AG09319 (cell line): ENCODE measurements around the gene EIF3I.

Experiments
- DNase-seq: peaks from one replicate; pipeline ENCODE4 v3.0.0-alpha.2; 2010; ENCODE audit warnings: low read depth; ENCODE audit errors: extremely low read depth
- TF ChIP-seq, protein P1 (sequence below): IDR thresholded peaks from 2 replicates; pipeline ENCODE4 v1.5.1; 2011; ENCODE audit warnings: low read depth, mild to moderate bottlenecking, inconsistent platforms, low read length, moderate library complexity

EIF3I gene

DNA sequence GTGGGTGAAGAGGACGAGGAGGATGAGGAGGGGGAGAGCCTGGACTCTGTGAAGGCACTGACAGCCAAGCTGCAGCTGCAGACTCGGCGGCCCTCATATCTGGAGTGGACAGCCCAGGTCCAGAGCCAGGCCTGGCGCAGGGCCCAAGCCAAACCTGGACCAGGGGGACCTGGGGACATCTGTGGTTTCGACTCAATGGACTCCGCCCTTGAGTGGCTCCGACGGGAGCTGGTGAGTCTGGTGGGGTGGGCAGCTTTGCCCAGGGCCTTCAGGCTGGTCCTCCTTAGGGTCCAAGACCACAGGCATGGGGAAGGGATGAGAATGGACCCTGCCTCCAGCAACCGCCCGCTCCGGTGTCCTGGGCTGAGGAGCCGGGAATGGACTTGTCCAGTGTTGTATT is 25.2 kb downstream of the EIF3I start:
- DNase-seq, result no peak
- TF ChIP-seq, protein P1, sequence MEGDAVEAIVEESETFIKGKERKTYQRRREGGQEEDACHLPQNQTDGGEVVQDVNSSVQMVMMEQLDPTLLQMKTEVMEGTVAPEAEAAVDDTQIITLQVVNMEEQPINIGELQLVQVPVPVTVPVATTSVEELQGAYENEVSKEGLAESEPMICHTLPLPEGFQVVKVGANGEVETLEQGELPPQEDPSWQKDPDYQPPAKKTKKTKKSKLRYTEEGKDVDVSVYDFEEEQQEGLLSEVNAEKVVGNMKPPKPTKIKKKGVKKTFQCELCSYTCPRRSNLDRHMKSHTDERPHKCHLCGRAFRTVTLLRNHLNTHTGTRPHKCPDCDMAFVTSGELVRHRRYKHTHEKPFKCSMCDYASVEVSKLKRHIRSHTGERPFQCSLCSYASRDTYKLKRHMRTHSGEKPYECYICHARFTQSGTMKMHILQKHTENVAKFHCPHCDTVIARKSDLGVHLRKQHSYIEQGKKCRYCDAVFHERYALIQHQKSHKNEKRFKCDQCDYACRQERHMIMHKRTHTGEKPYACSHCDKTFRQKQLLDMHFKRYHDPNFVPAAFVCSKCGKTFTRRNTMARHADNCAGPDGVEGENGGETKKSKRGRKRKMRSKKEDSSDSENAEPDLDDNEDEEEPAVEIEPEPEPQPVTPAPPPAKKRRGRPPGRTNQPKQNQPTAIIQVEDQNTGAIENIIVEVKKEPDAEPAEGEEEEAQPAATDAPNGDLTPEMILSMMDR, result no peak

DNA sequence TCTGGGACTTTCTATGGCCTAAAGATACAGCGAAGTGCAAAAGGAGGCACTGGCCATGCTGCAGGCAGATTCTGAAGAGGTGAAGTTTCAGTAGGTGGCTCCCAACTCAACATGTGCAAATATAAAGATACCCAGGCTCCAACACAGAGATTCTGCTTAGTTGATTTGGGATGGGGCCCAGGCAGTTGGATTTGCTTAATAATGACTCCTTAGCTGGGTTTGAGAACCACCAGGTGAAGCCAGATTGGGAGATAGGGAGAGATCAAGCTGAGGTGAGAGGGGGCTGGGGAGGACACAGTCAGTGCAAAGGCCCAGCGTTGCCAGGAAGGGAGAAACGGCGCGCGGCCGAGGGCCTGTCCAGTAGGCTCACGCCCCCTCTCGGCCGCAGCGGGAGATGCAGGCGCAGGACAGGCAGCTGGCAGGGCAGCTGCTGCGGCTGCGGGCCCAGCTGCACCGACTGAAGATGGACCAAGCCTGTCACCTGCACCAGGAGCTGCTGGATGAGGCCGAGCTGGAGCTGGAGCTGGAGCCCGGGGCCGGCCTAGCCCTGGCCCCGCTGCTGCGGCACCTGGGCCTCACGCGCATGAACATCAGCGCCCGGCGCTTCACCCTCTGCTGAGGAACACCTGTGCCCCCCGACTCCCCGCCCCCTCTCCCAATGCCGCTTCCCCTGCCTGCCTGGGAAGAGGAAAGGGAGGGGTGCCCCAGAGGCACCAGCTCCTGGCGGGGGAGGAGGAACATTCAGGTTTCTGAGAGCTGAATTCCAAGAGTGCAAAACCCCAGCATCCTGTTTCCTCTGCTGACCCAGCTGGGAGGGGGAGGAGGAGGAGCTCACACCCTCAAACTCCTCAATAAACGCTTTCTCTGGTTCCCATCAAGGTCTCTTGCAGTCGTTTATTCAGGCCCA is 26.0 kb downstream of the EIF3I start:
- TF ChIP-seq, protein P1, result peak; percentile 72
- no peak for DNase-seq

DNA sequence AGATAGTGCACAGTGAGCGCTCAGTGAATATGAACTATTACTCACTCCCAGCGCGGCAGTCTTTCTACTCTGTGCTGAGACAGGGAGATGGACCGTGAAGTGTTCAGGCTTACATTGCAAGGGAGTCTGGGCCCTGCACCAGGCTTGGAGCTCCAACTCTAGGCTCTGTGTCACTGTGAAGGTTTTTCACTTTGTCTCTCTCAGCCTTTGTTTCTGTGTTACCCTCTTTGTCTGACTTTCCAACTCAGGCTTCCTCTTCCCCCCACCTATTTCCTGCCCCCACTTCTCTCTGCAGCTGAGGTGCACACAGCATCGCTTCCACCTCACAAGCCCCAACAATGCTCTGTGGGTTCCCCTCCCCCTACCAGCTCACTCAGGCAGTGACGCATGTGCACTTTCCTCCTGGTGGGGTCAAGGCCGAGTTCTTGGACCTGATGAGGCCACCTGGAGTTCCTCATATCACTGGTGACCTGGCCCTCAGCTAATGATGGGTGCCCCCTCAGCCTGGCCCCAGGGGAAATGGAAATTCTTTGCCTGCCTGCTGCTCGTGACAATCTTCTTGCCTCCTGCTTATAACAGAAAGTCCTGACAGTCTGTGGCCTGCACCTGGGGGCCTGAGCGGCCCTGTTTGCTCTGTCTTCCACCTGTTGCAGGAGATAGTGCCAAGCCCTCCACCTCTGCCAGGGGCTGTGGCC is 27.8 kb downstream of the EIF3I start:
- TF ChIP-seq, protein P1, result no peak
- no peak for DNase-seq

DNA sequence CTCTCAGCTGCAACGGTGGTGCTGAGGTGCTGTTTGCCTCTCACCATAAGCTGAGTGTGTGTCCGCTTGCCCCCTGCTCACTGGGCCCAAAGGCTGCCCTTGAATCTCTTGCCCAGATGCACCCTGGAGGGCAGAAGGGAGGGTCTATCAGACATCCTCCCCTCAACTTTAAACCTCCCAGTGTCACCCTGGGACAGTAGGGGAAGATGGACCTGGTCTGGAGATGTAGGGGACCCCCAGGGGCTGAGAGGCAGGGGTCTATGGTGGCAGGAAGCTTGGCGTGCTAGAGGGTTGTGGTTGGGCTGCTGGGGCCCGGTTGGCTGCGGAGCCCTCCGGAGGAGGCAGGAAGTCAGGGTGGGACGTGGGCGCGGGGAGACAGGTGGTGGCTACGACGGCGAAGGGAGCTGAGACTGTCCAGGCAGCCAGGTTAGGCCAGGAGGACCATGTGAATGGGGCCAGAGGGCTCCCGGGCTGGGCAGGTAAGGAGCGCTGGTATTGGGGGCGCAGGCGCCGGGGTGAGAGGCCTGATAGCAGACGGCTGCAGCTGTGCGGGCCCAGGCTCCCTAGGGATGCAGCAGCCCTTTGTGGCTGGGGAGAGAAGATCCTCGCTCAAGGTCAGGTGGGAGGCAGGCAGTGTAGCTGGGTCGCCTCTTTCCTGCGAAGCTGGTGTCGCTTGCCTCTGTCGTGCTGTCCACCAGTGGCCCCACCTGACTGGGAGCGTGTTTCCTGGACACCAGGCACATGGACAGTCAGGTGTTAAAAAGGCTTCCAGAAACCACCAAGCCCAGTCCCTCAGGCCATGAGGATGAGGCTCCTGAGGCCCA is 28.9 kb downstream of the EIF3I start, which contains the start of gene LCK:
TSS of gene LCK (plus strand) at position 373 of the 824 bp plus-strand sequence. CDS start 23,065 bp downstream, outside the sequence.
- TF ChIP-seq, protein P1, result no peak
- DNase-seq, result no peak

GRCh38 chr1:32255072-32256071 is 33.2 kb downstream of the EIF3I start:
- TF ChIP-seq, protein P1, result no peak
- DNase-seq, result no peak

DNA sequence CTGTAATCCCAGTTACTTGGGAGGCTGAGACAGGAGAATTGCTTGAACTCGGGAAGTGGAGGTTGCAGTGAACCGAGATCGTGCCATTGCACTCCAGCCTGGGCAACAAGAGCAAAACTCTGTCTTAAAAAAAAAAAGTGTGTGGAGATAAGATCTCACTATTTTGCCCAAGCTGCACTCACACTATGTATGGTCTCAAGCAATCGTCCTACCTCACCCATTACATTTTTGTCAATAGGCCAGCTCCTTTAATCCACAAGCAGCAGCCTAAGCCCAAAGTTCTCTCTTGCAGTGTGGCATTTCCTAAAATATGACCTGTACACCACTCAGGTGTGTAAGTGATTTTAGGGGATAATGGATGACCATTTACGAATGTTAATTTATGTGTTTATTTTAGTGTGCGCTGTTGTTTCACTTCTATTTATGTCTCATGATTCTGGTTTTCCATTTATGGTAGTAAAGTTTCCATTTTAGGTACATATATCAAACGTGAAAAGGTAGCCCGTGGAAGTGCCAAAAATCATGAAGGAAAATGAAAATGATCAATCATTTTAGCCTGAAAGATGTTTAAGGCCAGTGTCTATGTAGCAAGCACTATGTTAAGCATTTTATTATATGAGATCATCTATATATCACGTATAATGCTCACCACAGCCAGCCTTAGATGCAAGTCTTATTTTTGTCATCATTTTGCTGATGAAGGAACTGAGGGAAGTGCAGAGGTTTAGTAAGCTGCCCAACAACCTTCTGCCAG is 34.4 kb downstream of the EIF3I start:
- TF ChIP-seq, protein P1, result no peak
- no peak for DNase-seq
